A204.1 (cell line): ENCODE data around the gene TSR1.

Experiments
- FAIRE-seq: peaks from 2 replicates; lab custom pipeline; 2012; peaks lifted over from hg19 to GRCh38; lab: Jason Lieb, UNC

Gene TSR1

DNA sequence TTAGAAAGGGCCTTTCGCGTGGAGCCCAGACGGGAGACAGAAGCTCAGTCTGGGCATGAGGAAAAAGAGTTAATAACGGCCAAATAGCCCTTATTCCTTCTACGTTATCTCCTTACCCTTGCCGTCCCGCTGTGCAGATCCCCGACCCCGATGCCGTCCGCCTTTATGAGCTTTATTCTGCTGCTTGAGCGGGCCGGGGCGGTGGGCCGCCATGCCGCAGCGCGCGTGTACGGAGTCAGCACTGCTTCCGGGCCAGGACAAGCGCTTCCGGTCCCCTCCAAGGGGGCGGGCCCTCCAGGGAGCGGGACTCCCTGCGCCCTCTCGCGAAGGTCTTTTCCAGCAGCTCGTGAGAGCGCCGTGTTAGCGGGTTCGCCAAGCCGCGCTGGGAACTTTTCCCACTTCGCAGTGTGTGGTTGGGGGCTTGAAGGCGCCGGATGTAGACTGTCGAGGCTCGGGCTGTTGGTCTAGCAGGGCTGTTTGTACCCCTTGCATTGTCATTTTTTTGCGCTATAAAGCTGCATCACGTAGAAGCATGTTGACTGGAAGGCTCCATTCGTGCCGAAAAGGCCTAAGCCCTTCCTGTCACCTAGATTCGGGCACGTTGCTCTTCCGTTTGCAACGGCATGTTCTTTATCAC lies at the start of gene TSR1:
Gene TSR1, minus strand, starts transcription at position 243 of the 637 bp plus-strand sequence. Its CDS starts 30 bp downstream, at position 213.
- FAIRE-seq: no peak

DNA sequence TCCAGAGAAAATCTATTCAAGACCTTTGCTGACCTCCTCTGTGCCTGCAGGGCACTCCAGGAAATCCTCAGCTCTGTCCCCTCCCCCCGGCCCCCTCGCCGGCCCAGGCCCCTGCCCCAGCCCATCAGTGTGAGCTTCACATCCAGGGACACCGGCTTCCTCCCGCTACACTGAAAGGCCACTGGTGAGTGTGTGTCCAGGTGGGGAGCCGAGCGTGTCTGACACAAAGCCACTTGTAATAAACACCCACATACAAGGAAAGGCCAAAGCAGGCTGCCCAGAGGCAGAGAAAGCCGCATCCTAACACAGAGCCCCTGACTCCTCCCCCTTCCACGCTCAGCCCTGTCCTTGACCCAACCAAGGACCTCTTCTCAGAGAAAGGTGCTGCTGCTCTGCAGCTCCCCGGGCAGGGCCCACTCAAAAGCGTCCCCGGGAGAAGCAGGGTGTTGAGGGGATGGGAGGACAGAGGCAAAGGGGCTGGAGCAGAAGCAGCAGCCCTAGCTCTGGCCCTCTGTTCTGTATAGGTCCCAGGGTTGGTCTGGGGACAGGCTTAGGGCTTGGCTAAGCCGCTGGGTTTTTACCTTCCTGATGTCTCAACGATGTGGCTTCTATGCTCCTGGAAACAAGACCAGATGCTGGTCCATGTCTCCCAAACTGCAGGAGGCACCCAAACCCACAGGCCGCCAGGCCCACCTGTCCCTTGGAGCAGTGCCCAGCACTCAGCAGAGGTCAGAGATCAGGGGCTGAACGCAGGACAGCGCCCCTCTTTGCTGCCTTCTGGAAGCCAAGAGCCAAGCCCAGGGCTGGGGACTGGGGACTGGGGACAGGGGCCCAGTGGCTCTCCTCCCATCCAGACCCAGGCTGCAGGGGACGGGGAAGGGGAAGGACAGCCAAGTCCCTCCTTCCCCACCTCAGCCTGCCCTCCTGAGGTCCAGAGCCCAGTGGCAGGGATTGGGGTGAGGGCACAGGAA lies 49.3 kb upstream of the TSR1 start:
- no peak for FAIRE-seq

DNA sequence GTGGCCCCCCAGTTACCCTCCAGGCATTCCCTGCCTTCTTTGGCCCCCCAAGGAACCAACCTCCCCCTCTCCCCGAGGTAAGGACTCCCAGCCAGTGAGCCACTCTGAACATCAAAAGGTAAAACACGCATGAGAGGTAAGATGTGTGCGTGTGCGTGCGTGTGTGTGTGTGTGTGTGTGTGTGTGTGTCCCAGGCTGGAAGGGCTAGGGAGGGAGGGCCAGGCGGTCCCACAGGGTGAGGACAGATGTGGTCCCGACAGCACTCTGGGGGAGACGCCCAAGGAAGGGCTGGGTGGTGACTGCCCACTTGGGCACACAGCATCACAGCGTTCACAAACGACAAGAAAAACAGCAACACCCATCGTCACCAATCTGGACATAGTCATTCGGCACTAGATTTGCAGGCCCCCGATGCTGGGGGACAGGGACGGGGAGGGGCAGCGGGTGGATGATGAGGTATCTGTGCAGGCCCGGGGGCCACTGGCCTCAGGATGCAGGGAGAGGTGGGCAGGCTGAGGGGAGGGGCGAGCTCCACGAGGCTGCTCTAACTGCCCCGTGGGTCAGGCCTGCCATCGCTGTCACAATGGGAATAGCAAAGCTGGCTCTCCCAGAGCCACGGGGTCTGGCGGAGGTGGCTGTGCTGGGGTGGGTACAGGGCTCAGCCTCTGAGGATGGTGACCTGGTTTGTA lies 48.3 kb upstream of the TSR1 start:
- no peak for FAIRE-seq

DNA sequence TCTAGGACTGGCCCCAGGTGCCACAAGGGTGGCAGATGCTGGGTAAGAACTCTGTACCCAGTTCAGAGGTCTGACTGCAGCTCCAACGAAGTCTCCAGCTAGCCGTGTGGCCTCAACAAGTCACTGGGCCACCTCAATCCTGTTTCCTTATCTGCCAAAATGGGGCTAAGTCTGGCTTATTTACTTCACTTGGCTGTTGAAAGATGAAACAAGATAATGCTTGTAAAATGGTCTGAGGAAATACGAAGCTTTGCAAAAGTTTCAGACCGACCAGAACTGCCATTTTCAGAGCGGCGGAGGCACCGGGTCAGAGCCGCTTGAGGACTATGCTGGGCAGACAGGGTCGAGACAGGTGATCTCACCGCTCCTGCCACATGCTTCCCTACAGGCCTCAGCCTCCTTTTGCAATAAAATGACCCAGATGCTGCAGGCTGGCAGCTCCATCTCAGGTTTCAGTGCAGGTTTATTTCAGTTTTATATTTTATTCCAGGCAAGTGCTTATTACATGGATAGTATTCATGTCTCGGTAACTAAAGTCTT lies 47.4 kb upstream of the TSR1 start:
- no peak for FAIRE-seq

DNA sequence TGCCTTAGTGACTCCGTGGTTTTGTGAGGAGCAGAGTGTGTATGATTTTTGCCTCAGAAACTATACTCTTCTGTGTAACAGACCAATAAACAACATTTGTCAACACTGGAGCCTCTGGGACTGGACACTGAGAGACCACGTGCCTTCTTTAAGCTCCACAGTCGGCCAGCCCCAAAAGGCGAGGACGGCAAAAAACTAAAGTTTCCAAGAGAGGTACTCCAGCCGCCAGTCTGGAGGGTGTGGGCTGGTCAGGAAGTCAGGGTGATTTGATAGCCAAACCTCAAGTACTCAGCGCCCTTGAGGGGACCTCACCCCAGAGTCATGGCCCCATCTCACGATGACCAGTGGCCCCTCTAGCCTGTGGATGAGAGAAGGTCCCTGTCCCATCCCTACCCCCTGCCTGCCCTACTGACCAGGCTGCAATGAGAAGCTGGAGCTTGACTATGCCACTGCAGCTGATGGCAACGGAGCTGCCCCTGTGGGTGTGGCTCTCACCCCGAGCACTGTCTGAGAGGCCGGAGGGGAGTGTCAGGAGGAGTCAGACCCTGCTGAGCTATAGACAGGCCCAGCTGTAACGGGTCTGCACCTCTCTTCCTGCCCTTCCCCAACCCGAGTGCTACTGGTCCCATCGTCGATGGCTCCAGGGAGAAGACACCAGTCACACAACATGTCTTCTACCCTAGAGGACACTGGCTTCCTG lies 44.8 kb upstream of the TSR1 start:
- FAIRE-seq: no peak

DNA sequence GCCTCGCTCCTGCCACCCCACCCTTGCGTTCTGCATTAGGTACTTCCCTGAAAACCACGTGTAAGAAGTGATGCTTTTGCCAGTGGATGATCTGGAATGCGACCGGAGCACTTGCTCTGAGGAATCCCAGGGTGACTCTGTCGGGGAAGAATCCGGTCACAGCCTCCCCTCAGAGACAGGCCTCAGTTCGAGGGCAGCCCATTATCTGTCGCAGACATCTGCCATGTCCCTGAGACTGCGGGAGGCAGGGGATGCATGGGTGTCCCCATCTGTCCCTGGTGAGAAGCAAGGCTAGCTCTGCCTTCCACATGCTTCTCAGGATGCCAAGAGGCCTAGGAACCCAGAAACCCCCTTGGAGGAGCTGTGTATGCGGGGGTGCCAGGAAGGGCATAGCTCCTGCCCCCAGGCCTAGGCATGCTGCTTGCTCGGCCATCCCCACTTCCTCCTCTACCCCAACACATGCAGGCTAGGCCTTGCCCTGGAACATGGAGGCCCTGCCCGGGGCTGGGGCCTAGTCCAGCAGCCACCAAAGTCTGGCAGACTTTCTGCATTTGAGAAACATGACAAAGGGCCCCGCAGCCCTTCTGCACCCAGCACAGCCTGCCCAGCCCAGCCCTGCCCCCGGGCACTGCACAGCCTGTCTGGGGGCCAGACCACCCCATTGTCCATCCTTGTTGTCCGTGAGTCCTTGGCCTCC lies 44.1 kb upstream of the TSR1 start:
- no peak for FAIRE-seq

DNA sequence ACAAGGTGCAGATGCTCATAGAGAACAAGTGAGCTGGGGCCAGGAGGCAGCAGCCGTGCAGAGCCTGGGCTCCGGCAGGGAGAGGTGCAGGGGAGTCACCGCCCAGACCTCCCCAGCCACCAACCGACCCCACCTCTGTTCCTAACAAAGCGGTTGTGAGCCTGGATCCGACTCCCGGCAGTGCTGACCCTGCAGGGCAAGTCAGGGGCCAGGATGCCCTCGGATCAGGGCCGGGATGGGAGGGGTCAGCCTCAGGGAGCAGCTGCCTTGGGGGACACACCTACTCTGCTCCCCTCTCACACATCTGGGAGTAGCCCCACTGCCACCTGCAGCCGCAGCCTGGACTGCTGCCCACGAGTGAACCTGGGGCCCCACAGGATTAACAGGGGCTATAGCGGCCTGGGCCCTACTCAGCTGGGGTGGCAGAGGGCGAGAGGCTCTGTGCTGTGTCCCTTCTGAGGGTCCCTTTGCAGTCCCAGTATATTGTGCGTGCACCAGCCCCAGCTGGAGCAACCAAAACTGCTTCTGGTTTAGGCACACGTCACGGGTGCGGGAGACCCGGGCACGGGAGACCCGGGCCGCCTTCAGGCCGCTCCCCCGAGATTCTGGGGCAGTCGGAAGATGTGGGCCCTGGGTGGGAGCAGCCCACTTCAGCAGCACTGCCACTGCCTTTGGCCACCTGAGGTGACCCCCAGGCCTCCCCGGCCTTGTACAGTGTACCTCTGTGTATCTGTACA lies 43.4 kb upstream of the TSR1 start:
- no peak for FAIRE-seq

DNA sequence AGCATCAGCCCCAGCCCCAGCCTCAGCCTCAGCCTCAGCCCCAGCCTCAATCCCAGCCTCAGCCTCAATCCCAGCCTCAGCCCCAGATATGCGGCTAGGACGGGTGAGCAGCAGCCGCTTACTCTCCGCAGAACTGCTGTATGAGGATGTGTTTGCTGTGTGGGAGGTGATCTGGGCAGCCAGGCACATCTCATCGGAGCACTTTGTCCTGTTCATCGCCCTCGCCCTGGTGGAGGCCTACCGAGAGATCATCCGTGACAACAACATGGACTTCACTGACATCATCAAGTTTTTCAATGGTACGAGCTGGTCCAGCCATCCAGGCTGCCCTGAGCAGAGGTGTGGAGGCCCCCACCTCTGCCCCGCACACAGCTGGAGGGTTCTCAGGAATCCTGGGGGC lies 42.6 kb upstream of the TSR1 start:
- no peak for FAIRE-seq

DNA sequence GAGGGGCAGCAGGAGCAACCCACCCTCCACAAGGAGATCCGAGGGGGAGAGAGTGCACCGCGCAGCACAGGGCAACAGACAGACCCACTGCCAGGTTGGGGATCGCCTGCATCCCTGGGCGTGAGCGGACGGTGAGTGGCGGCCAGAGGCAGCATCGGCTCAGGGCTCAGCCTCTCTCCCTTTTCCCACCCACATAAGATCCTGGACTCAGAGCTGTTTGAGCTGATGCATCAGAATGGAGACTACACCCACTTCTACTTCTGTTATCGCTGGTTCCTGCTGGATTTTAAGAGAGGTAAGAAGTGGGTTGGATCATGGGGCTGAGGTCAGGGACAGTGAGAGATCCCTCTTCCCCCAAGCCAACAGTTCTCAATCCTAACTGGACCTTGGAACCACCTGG lies 41.4 kb upstream of the TSR1 start:
- no peak for FAIRE-seq

DNA sequence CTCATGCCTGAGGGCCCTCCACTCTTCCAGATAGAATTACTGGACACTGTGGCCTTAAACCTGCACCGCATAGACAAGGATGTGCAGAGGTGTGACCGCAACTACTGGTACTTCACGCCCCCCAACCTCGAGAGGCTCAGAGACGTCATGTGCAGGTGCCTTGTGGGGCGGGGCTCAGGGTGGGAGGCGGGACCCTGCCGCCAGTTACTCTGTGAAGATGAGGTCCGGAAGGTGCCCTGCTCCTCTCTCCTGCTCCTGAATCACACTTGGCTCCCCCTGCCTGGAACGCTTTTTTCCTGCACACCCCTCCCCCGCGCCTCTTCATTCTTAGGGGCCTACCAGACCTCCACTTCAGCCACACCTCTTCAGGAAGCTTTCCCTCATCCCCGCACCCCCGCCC lies 39.9 kb upstream of the TSR1 start:
- no peak for FAIRE-seq

DNA sequence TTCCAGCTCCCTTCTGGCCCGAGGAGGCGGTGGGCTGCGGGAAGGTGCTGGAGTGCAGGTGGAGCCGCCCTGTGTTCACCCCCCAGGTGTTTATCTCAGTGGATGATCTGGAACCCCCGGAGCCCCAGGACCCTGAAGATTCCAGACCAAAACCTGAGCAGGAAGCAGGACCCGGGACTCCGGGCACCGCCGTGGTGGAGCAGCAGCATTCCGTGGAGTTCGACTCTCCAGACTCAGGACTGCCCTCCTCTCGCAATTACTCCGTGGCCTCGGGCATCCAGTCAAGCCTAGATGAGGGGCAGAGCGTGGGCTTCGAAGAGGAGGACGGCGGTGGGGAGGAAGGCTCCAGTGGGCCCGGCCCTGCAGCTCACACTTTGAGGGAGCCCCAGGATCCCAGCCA lies 39.1 kb upstream of the TSR1 start:
- FAIRE-seq: no peak

DNA sequence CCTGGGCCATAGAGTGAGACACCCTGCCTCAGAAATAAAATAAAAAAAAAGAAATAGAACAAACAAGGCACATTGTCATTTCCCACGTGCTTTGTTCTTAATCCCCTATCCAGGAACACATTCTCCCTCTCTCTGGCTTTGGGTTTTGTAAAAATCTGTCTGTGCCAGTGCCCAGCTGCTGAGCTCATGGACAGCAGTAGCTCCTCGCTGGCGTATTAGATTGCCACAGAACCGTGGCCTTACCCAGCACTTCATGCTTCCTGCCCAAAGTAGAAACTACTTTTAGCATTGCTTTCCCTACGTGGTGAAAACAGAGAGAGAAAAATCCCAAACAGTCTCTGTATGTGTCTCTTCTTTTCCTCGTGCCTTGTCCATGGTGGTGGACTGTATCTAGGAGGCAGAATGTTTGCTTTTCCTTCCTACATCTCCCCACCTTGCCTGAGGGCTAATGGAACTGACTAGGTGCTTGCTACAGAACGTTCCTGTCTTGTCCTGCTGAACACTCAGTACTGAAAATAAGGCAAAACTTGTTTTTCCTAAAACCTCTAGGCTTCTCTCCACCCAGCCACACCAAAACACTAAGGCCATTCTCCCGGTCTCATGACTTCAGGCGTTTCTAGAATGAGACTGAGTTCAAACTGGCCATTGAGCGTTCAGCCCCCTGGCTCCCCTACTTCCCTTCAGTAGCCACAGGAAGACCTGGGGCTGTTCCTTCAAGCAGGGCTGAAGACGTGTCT lies 38.5 kb upstream of the TSR1 start:
- no peak for FAIRE-seq

DNA sequence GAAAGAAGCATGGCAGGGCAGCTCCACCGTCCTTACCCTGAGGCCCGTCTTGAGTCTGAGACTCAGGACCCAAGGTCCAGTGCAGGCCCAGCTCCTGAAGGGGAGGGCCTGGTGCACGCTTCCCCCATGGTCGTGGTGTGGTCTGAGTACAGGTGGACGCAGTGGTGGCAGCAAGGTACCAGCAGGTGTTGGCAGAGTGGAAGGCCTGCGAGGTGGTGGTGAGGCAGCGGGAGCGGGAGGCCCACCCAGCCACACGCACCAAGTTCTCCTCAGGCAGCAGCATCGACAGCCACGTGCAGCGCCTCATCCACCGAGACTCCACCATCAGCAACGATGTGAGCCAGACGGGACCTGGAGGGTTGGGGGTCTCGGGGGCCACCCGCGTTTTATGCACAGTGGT lies 36.9 kb upstream of the TSR1 start:
- no peak for FAIRE-seq

DNA sequence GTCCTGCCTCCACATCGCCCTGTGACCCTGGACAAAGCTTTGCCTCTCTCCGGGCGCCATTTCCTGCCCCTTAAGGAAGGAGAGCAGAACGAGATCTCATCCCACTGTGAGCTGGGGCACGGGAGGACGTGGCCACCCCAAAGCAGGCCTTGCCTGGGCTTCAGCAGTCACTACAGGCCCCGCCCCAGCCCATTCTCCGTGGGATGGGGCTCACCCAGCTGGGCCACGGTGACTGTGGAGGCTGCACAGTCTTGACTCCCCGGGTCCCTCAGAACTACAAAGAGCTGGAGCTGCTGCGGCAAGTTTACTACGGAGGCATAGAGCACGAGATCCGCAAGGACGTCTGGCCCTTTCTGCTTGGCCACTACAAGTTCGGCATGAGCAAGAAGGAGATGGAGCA lies 36.4 kb upstream of the TSR1 start:
- no peak for FAIRE-seq

DNA sequence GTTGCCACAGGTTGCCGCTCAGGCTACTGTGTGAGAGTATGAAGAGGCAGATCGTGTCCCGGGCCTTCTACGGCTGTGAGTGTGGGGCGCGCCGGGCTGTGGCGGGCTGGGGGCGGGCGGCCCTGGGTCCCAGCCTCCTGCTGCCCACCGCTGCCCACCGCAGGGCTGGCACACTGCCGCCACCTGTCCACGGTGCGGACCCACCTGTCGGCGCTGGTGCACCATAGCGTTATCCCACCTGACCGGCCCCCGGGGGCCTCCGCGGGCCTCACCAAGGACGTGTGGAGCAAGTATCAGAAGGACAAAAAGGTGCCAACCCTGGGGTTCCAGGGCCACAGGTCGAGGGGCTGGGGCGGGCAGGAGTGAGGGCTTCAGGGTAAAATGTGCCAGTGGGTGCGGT lies 35.9 kb upstream of the TSR1 start:
- FAIRE-seq: no peak

DNA sequence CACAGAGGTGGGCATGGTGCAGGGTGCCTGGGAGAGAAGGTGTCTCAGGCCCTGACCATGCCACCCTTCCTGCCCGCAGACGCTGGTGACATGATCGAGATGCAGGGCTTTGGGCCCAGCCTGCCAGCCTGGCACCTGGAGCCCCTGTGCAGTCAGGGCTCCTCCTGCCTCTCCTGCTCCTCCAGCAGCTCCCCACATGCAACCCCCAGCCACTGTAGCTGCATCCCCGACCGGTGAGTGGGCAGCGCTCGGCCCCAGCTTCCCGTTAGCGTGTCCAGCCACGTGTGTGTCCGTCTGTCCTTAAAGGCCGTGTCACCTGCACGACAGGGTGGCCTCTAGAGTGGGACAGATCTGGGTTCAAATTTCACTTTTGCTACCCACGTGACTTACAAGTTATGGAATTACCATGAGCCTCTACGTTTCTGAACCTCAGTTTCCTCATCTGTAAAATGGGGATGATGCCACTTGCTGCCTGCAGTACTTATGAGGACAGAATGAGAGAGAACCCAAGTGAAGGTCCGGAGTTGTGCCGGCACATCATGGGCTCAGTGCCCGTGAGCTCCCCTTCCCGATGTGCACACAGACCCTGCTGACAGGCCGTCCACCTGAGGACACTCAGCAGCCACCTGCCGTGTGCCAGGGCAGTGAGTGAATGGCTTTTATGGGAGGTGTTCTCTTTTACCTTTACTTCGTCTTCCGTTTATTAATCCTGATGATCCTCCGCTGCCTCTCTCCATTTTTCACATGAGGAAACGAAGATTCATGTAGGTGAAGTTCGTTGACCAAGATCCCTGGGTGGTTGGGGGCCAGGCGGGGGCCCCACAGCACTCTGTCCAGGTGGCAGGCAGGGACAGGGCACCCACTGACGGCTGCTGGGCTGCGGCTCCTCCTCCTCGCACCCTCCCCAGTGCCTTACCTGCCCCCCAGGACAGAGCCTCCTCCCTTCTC lies 35.2 kb upstream of the TSR1 start:
- no peak for FAIRE-seq

DNA sequence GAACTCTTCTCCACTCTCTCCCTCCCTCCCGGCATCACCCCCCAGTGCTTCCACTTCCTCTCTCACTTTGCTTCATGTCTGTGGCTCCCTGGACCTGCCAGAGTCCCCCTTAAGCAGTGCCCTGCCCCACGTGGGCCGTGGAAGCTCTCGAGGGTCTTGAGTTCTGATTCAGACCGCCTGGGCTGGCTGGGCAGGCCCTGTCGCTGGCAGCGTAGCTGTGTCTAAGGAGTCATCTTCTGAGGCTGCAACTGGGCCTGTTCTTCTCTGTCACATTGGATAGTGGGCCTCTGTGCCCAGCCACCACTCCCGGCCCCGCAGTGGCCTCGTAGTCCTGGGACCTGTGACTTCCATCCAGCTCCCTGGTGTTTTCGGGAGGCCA lies 33.9 kb upstream of the TSR1 start:
- FAIRE-seq: no peak

DNA sequence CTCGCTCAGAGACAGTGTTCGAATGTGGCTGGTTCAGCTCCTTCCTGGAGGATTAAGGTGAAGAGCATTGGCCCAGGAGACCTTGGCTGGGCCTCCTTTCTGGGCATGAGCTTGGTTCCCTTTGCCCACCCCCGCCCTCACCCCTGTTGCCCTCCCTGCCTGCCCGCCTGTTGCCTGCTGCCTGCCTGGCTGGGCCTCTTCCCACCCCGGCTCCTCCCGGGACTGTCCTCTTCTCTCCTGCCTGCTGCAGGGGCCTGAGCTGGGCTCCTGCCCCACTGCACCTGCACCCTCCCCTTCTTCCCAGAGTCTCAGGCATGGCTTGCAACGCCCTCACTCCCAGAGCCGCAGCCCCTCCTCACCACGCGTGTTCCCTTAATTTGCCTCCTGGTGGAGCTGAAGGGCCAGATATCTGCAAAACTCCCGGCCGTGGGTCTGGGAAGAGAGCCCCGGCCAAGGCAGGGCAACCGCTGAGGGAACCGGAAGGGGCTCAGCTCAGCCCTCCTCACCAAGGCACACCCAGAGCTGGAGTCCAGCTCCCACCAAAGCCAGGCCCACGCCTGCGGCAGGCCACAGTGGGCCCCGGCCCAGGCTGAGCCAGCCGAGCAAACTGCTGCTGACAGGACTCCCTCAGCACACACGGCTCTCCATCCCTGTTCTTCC lies 33.4 kb upstream of the TSR1 start:
- FAIRE-seq: no peak

DNA sequence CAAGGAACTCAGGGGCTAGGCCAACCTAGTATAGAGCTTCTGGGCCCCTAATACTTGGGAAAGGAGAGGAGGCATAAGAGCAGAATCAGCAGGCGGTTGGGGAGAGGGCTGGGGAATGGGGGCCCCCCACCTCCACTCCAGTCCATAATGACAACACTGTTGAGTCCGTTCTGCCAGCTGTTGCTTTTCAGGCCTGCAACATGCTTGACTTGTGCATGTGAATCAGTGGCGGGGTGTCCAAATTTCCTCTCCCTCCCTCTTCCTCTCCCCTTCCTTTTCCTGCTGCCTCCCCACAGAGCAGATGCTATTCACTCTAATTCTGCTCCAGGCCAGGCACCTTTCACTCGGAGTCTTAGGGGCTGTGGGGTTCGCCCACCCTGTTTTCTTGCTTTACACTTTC lies 32.8 kb upstream of the TSR1 start:
- no peak for FAIRE-seq
